ENCODE results near the gene MTHFS.

DNA sequence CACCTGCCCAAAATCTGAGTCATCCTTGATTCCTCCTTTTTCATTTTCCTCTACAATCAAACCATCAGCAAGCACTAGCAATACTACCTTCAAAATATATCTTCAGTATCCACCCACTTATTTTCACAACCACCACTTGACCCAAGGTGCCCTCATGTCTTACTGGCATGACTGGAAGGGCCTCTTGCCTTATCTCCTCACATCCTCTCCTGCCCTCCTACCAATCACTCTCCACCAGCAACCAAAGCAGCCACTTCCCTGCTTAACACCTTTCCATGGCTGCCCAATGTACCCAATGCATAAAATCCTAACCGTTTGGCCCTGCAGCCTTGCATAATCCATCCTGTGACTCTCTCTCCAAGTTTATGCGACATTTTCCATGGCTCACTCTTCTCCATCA lies 76.0 kb downstream of the MTHFS start:
- TF ChIP-seq, protein P1, sequence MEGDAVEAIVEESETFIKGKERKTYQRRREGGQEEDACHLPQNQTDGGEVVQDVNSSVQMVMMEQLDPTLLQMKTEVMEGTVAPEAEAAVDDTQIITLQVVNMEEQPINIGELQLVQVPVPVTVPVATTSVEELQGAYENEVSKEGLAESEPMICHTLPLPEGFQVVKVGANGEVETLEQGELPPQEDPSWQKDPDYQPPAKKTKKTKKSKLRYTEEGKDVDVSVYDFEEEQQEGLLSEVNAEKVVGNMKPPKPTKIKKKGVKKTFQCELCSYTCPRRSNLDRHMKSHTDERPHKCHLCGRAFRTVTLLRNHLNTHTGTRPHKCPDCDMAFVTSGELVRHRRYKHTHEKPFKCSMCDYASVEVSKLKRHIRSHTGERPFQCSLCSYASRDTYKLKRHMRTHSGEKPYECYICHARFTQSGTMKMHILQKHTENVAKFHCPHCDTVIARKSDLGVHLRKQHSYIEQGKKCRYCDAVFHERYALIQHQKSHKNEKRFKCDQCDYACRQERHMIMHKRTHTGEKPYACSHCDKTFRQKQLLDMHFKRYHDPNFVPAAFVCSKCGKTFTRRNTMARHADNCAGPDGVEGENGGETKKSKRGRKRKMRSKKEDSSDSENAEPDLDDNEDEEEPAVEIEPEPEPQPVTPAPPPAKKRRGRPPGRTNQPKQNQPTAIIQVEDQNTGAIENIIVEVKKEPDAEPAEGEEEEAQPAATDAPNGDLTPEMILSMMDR (IDR thresholded peaks at IDR 0.05): no peak
- TF ChIP-seq POLR2A (IDR thresholded peaks at IDR 0.05): no peak

Data from lower leg skin (tissue), 3 donors.